ENCODE measurements around the gene CDH22. TPM values are rescaled to one million over a fixed set of nuclear protein-coding genes. Genes with fewer than 3 reads are reported as not detected.

Gene CDH22
- total RNA-seq, 3 donors from 2014 or later, result 0.13 to 0.32 (median 0.19) TPM

GRCh38 chr20:46332373-46333160 is 24.3 kb upstream of the CDH22 start:
- Histone ChIP-seq H3K9me3 (no peaks in the 10 kb centered on the region), H3K4me3 (no peak overlapping the region), H3K36me3 (ENCODE audit: low read depth) (no peaks in the 10 kb centered on the region), H3K4me1 (ENCODE audit: low read depth) (no peaks in the 10 kb centered on the region)
- intact Hi-C loops (cut with DNase I, micrococcal nuclease), result no loop called here
- DNase-seq (no peak), ATAC-seq (no peak)
- TF ChIP-seq, protein P1, sequence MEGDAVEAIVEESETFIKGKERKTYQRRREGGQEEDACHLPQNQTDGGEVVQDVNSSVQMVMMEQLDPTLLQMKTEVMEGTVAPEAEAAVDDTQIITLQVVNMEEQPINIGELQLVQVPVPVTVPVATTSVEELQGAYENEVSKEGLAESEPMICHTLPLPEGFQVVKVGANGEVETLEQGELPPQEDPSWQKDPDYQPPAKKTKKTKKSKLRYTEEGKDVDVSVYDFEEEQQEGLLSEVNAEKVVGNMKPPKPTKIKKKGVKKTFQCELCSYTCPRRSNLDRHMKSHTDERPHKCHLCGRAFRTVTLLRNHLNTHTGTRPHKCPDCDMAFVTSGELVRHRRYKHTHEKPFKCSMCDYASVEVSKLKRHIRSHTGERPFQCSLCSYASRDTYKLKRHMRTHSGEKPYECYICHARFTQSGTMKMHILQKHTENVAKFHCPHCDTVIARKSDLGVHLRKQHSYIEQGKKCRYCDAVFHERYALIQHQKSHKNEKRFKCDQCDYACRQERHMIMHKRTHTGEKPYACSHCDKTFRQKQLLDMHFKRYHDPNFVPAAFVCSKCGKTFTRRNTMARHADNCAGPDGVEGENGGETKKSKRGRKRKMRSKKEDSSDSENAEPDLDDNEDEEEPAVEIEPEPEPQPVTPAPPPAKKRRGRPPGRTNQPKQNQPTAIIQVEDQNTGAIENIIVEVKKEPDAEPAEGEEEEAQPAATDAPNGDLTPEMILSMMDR (IDR thresholded peaks at IDR 0.05), result no peak

DNA sequence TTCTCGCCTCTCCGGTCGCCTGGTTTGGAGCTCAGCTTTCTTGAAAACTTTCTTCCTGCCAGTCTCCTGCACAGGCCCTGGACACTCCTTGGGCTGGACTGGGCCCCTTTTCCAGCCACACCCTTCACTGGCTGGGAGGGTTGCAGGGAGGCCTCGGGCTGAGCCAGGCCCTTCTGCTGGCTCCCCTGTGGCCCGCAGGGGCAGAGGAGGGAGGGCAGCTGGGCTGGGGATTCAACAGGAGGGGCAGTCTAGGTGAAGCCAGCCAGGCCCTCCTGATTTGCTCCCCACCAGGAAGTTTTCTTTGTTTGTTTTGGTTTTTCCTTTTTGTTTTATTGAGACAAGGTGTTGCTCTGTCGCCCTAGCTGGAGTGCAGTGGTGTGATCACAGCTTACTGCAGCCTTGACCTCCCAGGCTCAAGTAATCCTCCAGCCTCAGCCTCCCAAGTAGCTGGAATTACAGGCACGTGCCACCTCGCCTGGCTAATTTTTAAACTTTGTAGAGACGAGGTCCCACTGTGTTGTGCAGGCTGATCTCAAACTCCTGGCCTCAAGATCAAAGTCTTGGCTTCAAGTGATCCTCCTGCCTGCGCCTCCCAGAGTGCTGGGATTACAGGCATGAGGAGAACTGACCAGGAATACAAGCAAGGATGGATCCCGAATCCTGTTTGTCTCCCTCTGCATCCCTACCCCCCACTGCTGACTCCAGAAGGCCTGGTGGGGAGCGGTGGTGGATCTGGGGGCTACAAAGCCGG is 23.5 kb upstream of the CDH22 start:
- TF ChIP-seq, protein P1 (IDR thresholded peaks at IDR 0.05), result no peak
- DNase-seq (peak in 2 of 3 donors; percentile 18 to 46), ATAC-seq (peak; percentile 78)
- Histone ChIP-seq H3K4me1 (ENCODE audit: low read depth) (no peaks in the 10 kb centered on the region), H3K9me3 (no peaks in the 10 kb centered on the region), H3K36me3 (ENCODE audit: low read depth) (no peaks in the 10 kb centered on the region), H3K4me3 (no peak overlapping the region)
- intact Hi-C loops (cut with DNase I, micrococcal nuclease), result no loop called here

DNA sequence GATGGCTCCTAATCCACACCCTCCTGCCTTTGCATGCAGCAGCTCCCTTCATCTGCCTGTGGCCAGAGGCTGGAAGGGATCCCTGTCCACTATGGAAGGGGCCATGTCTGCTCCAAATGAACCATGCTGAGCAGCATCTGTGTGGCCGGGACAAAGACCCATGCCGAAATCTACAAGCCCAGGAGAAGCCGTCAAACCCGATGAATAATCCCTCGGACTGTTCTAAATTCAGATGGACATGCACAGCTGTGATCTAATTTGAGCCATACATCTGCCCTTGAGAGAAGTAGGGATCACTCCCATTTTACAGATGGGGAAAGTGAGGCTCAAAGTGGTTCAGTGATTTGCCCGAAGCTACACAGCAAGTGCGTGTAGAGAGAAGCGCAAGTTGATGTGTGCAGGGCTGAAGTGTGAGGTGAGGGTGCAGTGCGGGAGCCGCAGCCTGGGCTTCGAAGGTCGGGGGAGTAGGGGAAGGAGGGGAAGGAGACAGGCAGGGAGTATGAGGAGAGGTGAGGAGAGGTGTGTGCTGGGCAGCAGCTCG is 22.6 kb upstream of the CDH22 start:
- no peaks in the 10 kb centered on the region for H3K9me3 ChIP-seq
- TF ChIP-seq, protein P1 (IDR thresholded peaks at IDR 0.05), result no peak
- no peaks in the 10 kb centered on the region for H3K36me3 ChIP-seq (ENCODE audit: low read depth)
- no peaks in the 10 kb centered on the region for H3K4me1 ChIP-seq (ENCODE audit: low read depth)
- intact Hi-C loops (cut with DNase I, micrococcal nuclease), result no loop called here
- no peak for DNase-seq
- no peak overlapping the region for H3K4me3 ChIP-seq
- ATAC-seq, result no peak

GRCh38 chr20:46330072-46330763 is 21.9 kb upstream of the CDH22 start:
- intact Hi-C loops (cut with DNase I, micrococcal nuclease), result no loop called here
- DNase-seq (no peak), ATAC-seq (no peak)
- H3K9me3 ChIP-seq, result no peaks in the 10 kb centered on the region
- H3K36me3 ChIP-seq (ENCODE audit: low read depth), result no peaks in the 10 kb centered on the region
- TF ChIP-seq, protein P1 (IDR thresholded peaks at IDR 0.05), result no peak
- H3K4me1 ChIP-seq (ENCODE audit: low read depth), result no peaks in the 10 kb centered on the region
- no peak overlapping the region for H3K4me3 ChIP-seq

DNA sequence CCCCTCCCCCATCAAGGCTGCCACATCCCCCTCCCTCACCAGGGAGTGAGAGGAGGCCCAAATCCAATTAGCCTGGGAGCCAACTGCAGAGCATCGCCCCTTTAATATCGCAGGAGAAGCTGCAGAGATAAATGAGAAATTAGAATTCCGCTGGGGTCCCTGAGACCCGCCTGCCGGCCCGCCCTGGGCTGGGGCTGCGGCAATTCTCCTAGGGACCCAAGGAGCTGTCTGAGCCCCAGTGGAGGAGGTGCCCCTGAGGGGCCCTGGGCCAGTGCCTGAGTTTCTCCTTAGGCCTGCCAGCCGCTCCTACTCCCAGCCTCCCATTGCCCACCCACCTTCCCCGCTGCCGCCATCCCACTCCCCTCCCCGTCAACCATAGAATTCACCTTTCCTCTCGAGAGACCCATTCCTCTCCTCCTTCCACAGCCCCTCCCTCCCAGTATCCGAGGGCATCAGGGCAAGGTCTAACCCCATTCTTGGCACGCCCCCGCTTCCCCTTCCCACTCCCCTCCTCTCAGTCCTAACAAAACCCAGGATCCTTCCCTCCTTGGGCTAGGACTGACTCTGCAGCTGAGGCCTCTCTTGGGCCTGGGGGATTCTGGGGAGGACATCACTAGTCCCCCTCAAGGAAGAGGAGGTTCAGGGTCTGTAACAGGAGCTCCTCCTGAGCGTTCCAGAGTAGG is 20.0 kb upstream of the CDH22 start:
- TF ChIP-seq, protein P1 (IDR thresholded peaks at IDR 0.05), result no peak
- H3K36me3 ChIP-seq (ENCODE audit: low read depth), result no peaks in the 10 kb centered on the region
- DNase-seq, result no peak
- no peaks in the 10 kb centered on the region for H3K4me1 ChIP-seq (ENCODE audit: low read depth)
- no peak for ATAC-seq
- no peaks in the 10 kb centered on the region for H3K9me3 ChIP-seq
- intact Hi-C loops (cut with DNase I, micrococcal nuclease), result no loop called here
- no peak overlapping the region for H3K4me3 ChIP-seq

Data from mucosa of descending colon (tissue), 3 donors.